Measurements from ENCODE around the gene ZSCAN23.

DNA sequence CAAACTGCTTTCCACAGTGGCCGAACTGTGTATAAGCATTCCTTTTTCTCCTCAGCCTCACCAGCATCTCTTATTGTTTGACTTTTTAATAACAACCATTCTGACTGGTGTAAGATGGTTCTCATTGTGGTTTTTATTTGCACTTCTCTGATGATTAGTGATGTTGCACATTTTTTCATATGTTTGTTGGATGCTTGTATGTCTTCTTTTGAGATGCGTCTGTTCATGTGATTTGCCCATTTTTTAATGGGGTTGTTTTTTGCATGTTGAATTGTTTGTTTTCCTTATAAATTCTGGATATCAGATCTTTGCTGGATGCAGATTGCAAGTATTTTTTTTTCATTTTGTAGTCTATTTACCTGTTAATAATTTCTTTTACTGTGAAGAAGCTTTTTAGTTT lies 32.5 kb downstream of the ZSCAN23 start:
- TF ChIP-seq POLR2AphosphoS5 (IDR thresholded peaks at IDR 0.05; ENCODE audit: insufficient read depth, low read depth, low read length), result no peak
- TF ChIP-seq, protein P1, sequence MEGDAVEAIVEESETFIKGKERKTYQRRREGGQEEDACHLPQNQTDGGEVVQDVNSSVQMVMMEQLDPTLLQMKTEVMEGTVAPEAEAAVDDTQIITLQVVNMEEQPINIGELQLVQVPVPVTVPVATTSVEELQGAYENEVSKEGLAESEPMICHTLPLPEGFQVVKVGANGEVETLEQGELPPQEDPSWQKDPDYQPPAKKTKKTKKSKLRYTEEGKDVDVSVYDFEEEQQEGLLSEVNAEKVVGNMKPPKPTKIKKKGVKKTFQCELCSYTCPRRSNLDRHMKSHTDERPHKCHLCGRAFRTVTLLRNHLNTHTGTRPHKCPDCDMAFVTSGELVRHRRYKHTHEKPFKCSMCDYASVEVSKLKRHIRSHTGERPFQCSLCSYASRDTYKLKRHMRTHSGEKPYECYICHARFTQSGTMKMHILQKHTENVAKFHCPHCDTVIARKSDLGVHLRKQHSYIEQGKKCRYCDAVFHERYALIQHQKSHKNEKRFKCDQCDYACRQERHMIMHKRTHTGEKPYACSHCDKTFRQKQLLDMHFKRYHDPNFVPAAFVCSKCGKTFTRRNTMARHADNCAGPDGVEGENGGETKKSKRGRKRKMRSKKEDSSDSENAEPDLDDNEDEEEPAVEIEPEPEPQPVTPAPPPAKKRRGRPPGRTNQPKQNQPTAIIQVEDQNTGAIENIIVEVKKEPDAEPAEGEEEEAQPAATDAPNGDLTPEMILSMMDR (IDR thresholded peaks at IDR 0.05; ENCODE audit: extremely low read depth in 1 of 2, insufficient read depth in 1 of 2, low read depth in 1 of 2, low read length in 2 of 2), result no peak
- no peak for TF ChIP-seq POLR2A (IDR thresholded peaks at IDR 0.05; ENCODE audit: low read depth, low read length)
- no peak for TF ChIP-seq EZH2 (IDR thresholded peaks at IDR 0.05; ENCODE audit: borderline replicate concordance, low read depth, low read length, severe bottlenecking)

Measured in endothelial cell of umbilical vein (primary cell).